NCI-H345 treated with DMSO at 0.1 percent for 48 hours (cell line): Measurements from ENCODE around the gene HOMEZ.

ENCODE experiments used
- DNase-seq: peaks from one replicate; lab custom pipeline; 2025; ENCODE audit not compliant: unreplicated experiment; lab: John Stamatoyannopoulos, UW

Gene HOMEZ

DNA sequence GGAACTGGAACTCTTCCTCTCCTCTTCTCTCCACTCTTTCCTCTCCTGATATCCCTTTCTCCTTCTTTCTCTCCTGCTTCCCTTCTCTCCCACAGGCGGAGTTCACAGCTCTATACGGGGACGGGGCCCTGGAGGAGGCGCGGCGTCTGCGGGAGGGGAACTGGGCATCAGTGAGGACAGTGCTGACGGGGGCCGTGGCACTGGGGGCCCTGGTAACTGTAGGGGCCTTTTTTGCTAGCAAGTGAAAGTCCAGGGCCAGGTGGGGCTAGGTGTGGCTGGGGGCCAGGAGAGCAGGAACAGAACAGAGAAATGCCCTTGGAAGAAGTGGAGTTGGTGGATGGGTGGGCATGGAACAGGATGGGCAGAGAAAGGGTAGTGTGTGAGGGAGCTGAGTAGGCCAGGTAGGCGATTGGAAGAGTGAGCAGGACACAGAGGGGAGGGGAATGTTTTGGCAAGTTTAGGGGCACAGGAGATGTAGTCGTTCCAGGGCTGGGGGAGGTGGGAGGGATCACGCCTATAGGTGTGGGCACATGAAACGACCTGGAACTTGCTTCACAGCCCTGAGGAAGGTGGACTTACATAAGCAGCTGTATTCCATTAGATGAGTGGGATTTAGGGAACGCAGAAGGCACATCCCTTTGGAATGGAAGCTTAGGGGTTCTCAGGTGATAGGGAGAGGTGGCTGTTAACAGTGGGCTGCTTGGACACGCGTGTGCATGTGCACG lies 23.0 kb upstream of the HOMEZ start:
- no peak for DNase-seq

DNA sequence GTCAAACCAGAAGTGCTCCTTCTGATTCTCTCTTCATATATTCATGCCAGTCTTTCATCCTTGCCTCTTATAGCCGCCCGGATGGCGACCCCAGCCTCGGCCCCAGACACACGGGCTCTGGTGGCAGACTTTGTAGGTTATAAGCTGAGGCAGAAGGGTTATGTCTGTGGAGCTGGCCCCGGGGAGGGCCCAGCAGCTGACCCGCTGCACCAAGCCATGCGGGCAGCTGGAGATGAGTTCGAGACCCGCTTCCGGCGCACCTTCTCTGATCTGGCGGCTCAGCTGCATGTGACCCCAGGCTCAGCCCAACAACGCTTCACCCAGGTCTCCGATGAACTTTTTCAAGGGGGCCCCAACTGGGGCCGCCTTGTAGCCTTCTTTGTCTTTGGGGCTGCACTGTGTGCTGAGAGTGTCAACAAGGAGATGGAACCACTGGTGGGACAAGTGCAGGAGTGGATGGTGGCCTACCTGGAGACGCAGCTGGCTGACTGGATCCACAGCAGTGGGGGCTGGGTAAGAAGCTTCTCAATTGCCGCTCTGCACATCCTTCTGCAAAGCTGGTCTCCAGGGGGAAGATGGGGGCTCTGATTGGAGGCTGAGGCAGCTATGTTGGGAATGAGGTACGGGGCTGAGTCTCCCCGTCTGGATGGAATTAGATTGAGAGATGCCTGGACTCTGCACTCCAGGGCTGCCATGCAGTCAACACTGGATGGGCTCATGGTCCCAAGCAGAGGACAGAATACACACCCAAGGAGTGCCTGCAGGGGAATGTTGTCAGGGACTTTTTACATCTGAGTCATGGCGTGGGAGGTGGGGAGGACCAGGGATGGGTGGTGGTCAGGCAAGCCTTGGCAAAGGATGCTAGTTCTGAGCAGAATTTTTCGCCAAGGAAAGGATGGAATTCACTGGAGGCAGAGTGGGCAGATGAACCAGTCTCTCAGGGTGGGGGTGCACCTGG lies 22.0 kb upstream of the HOMEZ start:
- DNase-seq: no peak

DNA sequence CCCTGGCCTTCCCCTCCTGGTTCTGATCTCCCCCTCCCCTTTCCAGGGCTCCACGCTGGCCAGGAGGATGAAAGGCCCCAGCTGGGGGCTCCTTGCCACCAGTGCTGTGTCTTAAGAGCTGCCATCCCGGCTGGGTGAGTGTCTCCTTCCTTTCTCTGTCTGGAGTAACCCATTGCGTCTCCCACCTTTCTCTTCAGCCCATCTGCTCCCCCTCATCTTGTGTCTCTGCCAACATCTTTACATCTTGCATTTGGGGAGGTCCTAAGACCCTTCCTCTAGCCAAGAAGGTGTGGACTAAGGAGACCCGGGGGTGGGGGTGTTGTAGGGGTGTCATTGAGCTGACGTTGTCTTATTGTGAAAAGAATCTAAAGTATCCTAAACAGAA lies 21.2 kb upstream of the HOMEZ start:
- no peak for DNase-seq

DNA sequence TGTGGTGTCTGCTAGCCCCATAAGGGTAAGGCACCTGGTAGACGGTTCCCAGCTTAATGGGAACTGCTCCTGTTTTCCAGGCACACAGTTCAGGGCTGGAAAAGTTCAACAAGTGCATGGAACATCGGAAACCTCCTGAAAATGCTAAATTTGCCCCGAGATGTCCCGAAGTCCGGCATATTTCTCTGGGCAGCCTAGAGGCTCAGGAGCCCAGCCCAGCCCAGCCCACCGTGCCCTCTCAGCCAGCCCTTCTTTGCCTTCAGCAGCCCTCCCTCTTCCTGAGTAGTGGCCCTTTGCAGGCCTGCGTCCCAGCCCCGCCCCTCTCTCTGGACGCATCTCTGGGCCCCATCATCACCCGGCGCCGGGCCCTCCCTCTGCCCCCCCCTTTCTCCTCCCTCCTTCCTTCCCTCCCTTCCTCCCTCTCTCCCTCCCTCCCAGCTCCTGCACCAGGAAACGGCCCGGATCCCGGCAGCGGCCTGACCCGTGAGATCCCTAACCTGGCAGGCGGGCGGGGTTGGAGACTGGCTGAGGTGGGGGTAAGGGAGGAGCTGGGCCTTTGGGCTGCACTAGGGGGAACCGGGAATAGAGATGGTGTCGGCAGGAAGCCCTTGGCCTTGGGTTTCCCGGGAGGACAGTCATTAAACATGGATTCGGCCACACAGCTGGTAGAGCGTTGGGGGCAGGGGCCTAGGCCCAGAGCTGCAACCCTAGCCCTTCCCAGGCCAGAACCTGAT lies 20.6 kb upstream of the HOMEZ start, which contains the start of gene BCL2L2:
Gene BCL2L2, plus strand, starts transcription at position 422 of the 734 bp plus-strand sequence. CDS start 935 bp downstream, outside the sequence.
- peak; percentile 62 for DNase-seq

DNA sequence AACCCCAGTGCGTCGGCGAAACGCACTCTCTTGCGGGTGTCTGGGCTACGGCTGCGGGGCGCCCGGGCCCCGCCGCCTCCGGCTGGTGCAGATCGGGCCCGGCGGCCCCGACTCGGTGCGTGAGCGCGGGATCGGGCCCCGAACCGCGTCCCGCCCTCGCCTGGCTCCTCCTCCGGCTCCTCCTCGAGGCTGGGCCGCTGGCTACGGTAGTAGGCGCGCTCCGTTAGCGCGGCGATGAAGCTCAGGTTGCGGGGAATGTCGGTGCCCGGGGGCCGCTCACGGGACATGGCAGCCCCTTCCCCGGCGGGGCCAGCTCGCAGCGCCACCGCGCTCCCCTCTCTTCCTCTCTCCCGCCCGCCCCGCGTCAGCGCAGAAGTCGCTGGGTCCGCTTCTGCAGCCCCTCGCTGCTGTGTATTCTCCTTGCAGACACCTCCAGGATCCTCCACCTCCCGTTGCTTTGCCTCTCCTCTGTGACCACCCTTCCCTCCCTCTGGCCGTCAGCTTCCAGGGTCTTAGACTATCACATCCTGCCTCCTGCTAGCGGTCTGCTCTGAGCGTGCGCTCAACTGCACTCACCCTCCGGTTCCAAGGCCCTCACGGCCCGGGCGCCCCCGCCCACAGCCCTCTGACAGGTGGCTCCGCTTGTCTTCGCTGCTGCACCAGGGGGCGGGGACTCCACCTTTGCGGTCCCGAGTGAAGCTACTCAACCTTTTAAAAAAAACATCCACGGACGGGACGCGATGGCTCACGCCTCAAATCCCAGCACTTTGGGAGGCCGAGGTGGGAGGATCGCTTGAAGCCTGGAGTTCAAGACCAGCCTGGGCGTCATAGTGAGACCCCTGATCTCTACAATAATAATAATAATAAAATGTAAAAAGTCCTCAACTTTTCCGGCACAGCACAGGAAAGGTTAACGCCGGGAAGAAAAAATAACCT lies 16.6 kb upstream of the HOMEZ start, which contains the start of gene PPP1R3E:
Gene PPP1R3E, minus strand, starts transcription at position 570 of the 936 bp plus-strand sequence. Its CDS starts 283 bp downstream, at position 287.
- DNase-seq: peak; percentile 73

DNA sequence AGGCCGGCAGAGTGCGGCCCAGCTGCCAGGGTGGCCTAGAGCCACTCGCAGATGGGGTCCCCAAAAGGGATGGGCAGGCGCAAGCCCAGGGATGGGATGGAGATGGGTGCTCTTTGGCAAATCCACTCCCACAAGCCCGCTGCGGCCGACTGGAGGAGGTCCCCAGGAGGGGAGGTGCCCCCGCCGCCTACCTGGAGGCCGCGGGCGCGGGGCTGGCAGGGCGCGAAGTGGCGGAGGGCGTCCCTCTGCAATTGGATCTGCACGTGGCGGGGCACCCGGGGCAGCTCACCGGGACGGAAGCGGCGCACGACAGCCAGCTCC lies 16.0 kb upstream of the HOMEZ start:
- DNase-seq: no peak

DNA sequence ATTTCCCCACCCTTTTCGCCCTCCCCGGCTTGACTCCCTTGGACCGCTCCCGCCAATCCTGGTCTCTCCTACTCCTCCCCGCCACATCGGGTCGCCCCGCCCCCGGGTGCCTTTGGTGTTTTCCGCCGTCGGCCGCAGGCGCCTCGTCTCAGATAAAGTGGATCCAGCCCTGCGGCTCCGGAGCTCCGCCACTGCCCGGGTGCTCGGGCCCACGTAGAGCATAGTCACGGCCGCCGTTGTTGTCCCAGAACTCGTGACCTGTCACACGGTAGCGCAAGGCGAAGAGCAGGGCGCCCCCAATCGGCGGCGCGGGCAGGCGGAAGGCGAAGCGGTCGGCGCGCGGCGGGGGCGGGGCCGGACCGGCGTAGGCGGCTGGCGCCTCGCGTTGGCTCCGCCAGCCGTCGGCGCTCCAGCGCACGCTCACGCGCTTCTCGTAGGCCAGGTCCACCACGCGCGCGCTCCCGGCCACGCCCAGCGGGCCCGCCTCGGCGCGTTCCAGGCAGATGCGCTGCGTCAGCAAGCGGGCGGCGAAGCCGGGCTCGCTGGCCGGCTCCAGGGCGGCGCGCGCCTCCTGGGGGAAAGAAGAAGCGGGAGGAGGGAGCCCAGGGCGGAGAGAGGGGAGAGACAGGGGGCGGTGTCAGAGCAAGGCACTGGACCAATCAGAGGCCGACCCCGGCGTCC lies 15.5 kb upstream of the HOMEZ start:
- peak; percentile 95 for DNase-seq

DNA sequence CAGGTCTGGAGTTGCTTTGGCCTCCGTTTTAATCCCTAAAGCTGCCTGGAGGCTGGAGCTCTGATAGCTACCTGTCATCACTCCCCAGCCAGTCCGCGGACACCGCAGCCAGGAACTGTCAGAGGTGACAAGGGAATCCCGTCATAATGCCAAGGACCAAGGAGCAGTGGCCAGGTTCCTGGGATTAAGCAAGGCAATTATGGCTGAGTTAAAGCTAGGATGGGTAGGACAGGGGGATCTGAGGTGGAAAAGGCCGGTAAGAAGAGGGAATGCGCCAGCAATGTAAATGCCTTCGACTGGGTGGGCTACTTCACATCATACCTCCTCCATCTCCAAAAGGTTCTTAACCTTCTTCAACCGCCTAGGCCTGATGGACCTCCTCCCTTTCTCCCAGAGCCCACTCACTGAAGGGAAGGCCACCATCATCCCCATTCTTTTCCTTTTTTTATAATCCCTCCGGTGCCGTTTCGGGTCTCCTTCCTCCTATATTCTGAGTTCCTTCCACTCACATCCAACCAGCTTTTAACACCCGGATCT lies 14.8 kb upstream of the HOMEZ start:
- DNase-seq: no peak

DNA sequence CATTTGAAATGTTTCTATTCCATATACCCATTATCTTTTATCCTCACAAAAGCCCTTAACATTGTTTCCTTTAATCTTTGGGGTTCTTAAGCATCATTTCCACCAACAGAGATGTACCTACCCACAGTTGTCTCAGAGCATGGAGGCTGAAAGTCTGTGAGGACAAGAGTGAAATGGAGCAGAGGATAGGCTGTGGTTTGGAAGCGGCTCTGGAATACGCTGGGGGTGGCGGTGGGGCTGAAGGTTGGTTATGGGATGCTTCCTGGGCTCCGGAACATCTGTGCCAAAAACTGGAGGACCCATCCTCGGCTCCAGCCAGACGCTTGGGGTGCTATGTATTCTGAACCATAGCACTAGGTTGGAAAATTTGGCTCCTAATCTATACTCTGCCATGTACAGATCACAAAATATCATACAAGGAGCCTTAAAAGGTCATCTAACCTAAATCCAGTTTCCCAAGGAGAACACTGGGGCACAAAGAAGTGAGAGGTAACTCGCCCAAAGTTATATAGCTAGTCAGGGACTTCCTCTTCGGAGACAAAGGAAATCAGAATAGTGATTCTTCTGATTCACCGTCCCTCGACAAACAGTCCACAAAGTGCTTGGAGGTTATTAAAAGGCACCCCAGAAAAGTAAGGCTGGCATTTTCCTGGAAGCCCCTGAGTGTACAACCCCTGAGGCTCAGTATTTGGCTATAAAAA lies 14.2 kb upstream of the HOMEZ start:
- no peak for DNase-seq

DNA sequence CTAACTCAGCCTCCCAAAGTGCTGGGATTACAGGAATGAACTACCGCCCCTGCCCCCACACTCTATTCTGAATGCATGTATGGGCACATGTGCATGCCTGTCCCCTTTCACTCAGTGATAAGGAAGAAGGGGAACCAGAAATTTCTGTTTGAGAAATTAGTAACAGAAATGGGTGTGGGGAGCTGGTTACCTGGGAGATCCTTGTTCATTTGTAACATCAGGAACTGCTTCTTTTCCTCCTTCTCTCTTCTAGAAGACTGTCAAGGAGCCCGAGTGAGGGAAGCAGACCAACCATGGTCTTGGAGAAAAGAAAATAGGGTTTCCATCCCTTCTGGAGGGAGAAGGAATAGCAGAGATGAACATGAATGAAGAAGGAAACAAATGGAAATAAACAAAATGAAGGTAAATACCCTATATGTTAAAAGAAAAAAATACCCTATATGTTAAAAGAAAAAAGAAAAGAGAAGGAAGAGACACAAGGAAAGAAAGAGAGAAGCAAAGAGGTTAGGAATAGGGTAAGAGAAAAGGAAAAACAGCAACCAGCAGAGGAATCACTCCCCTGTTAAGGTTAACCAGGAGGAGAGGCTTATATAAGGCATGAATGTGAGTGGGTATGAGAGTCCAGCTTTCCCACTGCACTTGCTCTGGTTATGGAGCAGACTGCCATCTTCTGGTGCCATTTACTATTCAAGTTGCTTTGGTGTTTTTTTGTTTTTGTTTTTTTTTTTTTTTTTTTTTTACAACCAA lies 13.5 kb upstream of the HOMEZ start:
- no peak for DNase-seq

DNA sequence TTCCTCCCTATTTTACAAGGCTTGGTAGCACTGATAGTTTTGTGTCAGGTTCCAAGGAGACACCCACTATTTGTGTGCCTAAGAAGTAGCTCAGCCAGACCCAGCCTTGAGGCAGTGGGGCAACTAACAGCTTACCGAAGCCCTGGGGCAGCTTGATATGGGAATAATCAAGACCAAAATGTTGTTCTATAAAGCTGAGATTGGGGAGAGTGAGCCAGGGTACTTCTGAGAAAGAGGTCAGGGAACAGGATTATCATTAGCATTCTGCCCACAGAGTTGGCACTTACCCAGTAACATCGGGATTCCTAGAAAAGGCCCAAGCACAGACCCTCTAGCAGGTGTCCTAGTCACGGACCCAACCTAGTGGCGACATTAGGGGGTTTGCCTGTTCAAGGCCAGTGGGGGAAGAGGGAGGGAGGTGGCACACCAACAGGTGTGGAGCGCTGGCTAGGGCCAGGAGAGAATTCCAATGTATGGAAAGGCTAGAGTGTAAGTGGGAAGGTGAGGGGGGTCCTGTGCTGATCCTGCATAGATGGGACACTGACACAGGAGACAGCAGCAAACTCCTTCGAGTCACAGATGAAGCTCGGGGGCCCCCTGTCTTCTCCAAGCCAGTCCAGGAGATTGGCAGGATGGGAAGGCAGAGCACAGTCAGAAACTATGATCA lies 11.8 kb upstream of the HOMEZ start:
- DNase-seq: no peak

DNA sequence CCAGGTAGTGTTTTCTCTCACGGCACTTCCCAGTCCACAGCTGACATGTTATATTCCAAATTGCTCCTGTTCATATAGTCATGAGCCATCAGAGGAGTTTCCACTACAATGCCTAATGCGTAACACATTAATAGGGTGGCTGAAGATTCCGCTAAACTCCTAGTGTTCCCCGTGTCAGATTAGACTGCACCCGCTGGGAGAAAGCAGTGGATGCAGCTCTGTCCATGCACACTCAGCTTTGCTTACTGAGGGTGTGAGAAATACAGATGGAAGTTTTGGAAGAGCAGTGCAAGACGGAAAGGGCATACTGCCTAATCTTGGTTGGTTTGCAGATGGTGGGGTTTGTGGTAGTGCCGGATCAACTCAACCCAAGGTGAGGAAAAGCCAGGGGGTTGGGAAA lies 11.2 kb upstream of the HOMEZ start:
- DNase-seq: no peak

DNA sequence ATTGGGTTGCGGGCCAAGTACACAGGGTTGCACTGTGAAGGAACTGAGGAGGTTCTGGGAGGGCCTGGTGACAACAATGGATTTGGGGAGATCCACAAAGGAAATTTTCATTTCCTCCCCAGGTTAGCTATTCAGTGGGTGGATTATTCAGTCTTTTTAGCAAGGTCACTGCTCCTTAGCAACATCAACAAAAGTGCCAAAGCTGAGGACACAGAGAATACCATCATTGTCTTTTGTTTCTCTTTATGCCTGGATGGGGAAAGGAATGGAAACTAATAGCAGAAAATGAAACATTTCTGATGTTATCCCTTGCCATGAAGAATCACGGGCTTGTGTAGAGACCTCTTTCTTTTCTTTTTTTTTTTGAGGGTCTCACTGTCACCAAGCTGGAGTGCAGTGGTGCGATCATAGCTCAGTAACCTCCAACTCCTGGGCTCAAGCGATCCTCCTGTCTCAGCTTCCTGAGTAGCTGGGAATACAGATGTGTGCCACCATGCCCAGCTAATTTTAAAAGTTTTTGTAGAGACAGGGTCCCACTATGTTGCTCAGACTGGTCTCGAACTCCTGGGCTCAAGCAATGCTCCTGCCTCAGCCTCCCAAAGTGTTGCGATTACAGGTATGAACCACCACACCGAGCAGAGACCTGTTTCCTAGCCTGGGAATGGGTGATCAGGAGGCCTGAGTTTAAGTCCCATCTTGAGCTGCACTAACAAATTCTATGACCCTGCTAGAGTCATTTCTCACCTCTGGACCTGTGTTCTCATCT lies 10.3 kb upstream of the HOMEZ start:
- DNase-seq: no peak

DNA sequence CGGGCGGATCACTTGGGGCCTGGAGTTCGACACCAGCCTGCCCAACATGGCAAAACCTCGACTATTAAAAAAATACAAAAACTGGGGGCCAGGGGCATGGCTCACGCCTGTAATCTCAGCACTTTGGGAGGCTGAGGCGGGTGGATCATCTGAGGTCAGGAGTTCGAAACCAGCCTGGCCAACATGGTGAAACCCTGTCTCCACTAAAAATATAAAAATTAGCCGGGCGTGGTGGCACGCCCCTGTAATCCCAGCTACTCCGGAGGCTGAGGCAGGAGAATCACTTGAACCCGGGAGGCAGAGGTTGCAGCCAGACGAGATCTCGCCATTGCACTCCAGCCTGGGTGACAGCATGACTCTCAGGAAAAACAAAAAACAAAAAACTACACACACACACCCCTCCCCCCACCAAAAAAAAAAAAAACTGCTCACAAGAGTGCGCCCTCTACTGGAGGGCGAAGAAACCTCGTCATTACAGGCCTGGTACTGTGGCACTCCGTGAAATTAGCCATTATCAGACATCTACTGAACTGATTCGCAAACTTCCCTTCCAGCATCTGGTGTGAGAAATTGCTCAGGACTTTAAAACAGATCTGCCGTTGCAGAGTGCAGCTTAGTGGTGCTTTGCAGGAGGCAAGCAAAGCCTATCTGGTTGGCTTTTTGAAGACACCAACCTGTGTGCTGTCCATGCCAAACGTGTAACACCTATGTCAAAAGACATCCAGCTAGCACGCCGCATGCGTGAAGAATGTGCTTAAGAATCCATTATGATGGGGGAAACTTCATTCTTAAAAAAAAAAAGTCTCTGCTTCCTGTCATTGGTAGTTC lies 9.0 kb upstream of the HOMEZ start:
- peak; percentile 33 for DNase-seq

DNA sequence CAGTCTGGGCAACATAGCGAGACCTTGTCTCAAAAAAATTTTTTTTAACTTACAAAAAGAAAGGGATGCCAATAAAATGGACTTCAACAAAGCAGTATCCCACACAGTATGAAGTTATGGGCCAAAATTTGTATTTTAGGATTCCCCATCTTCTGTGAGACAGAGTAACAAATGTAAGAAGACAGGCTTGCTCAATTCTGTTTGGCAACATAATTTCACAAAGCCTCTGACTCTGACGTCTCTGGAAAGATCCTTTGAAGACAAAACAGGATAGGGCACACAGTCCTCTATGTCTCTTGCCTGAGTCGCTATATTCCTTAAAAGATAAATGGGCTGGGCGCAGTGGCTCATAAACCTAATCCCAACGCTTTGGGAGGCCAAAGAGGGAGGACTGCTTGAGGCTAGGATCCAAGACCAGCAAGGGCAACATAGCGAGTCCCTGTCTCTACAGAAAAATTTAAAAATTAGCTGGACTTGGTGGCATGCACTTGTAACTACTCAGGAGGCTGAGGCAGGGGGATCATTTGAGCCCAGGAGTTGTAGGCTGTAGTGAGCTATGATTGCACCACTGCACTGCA lies 1.1 kb upstream of the HOMEZ start:
- no peak for DNase-seq

DNA sequence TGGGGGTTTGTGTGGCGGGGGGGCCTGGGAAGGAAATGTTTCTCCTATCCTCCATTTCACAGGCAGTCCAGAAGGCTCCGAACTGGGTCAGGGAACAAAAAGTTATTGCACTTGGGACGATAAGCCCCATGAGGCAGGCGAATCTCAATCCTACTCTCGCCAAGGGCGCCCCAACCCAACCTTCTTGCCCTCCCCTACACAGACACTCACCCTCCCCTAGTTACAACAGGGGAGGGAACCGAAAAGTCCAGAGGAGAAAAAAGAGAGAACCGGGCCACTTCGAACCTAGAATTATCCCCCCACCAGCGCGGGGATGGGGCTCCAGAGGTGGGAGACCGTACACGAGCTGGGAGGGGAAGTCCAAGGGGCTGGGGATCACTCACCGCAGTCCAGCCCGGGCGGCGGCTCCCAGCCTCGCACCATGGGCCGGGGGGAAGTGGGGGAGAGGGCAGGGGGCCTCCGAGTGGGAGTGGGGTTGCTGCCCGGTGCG lies 357 bp downstream of the HOMEZ start:
- DNase-seq: no peak
